ENCODE data around the gene PALLD. TPM values are rescaled to one million over a fixed set of nuclear protein-coding genes. Genes with fewer than 3 reads are reported as not detected.

Gene PALLD
- total RNA-seq, 1 experiment from 2014 or later = 18.3 TPM

DNA sequence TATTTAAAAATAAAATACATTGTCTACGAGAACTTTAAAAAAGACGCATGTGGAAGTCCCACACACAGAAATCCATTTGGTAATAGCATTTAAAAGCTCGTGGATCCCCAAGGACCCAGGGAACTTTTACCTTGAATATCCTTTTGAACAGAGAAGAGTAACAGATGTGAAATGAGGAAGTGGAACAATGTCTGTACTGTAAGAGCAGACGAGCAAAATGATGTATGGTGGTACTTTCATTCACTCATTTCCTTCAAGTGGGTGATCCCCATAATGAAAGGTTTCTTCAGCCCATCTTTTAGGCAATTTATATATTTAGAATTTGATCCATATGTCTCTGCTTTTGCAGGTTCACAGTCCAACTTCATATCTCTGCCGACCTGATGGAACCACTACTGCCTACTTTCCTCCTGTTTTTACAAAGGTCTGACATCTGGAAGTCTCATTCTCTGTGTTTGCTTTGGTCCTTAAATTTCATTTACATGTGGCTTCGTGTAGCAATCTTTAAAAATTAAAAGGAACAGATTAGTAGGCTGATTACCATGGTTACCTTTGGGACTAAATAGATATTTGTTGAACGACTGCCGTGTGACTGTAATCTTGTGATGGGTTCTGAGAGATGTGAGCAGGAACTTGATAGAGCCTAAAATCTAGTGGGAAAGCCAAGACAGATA lies 188.4 kb downstream of the PALLD start:
- Histone ChIP-seq H3K9ac (ENCODE audit: extremely low read depth, insufficient read length, low read length) (no peak overlapping the region), H3K27me3 (ENCODE audit: insufficient read depth, low read length) (no peaks in the 10 kb centered on the region), H3K18ac (ENCODE audit: insufficient read length, low read depth, low read length) (no peak overlapping the region), H3K23me2 (ENCODE audit: insufficient read length, low read depth, low read length, poor library complexity, severe bottlenecking) (no peaks in the 10 kb centered on the region), H3K4ac (ENCODE audit: low read depth, low read length) (no peak overlapping the region), H3K23ac (ENCODE audit: insufficient read length, low read depth, low read length) (no peak overlapping the region), H4K5ac (ENCODE audit: insufficient read length, low read depth, low read length) (no peak overlapping the region), H2BK120ac (ENCODE audit: low read depth, low read length, poor library complexity, severe bottlenecking) (no peak overlapping the region), H3T11ph (ENCODE audit: low read length) (no peak overlapping the region), H3K4me2 (ENCODE audit: insufficient read depth, insufficient read length, low read length) (no peak overlapping the region), H3K9me3 (ENCODE audit: control insufficient read depth, low read depth, low read length) (no peaks in the 10 kb centered on the region), H2AK5ac (ENCODE audit: insufficient read length, low read length) (no peak overlapping the region), H3K14ac (ENCODE audit: insufficient read depth, low read length) (no peak overlapping the region), H4K8ac (replicated peaks; ENCODE audit: insufficient read length, low read depth, low read length) (no peak overlapping the region), H2BK12ac (ENCODE audit: insufficient read length, low read depth, low read length) (no peak overlapping the region), H3K79me2 (ENCODE audit: insufficient read depth, low read length) (no peaks in the 10 kb centered on the region), H3K27ac (ENCODE audit: insufficient read length, low read depth, low read length) (no peak overlapping the region), H4K91ac (ENCODE audit: insufficient read length, low read depth, low read length) (no peak overlapping the region), H2AFZ (ENCODE audit: low read length) (no peak overlapping the region), H3K79me1 (ENCODE audit: insufficient read depth, low read depth, low read length, poor library complexity, severe bottlenecking) (no peaks in the 10 kb centered on the region), H3K56ac (ENCODE audit: insufficient read length, low read depth, low read length) (no peak overlapping the region), H2BK15ac (ENCODE audit: low read depth, low read length) (no peak overlapping the region), H2BK20ac (ENCODE audit: low read depth, low read length, poor library complexity, severe bottlenecking) (no peak overlapping the region), H4K20me1 (ENCODE audit: control insufficient read depth, insufficient read depth, insufficient read length) (no peaks in the 10 kb centered on the region), H3K4me1 (ENCODE audit: insufficient read depth, low read length) (no peaks in the 10 kb centered on the region), H2BK5ac (ENCODE audit: insufficient read length, low read length) (no peak overlapping the region)
- peaks cover 6 to 11% of the 10 kb centered on the region in 2 experiments for H3K4me1 Mint-ChIP-seq
- no peaks in the 10 kb centered on the region; the same call in 1 of the 2 replicates for H3K27me3 Mint-ChIP-seq (ENCODE audit: low read depth)
- no peaks in the 10 kb centered on the region for H3K9me3 Mint-ChIP-seq
- WGBS (ENCODE audit: extremely low coverage, insufficient read length, low lambda C conversion rate) = no CpG with 5 or more reads among the region's 8 CpGs
- TF ChIP-seq, protein P1, sequence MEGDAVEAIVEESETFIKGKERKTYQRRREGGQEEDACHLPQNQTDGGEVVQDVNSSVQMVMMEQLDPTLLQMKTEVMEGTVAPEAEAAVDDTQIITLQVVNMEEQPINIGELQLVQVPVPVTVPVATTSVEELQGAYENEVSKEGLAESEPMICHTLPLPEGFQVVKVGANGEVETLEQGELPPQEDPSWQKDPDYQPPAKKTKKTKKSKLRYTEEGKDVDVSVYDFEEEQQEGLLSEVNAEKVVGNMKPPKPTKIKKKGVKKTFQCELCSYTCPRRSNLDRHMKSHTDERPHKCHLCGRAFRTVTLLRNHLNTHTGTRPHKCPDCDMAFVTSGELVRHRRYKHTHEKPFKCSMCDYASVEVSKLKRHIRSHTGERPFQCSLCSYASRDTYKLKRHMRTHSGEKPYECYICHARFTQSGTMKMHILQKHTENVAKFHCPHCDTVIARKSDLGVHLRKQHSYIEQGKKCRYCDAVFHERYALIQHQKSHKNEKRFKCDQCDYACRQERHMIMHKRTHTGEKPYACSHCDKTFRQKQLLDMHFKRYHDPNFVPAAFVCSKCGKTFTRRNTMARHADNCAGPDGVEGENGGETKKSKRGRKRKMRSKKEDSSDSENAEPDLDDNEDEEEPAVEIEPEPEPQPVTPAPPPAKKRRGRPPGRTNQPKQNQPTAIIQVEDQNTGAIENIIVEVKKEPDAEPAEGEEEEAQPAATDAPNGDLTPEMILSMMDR (conservative IDR thresholded peaks at IDR 0.05) = no peak
- DNase-seq = no peak
- H3K27ac Mint-ChIP-seq = no peak overlapping the region
- H3K36me3 Mint-ChIP-seq (ENCODE audit: insufficient read depth in 1 of 3, low read depth in 3 of 3) = no peaks in the 10 kb centered on the region
- H3K4me3 Mint-ChIP-seq = no peak overlapping the region

Data from H9 (cell line).